Inflammatory macrophage treated with lipopolysaccharide for 4 hours (primary cell): ENCODE data around the gene LSP1.
"Not testable (repeated sequence)": the region's sequence is repeated elsewhere in the genome, so short reads cannot be mapped to it uniquely, and the experiment has no call there.

Source experiments
- DNase-seq: peaks from one replicate; pipeline ENCODE4 v3.0.0-alpha.2; 2020

The LSP1 gene

DNA sequence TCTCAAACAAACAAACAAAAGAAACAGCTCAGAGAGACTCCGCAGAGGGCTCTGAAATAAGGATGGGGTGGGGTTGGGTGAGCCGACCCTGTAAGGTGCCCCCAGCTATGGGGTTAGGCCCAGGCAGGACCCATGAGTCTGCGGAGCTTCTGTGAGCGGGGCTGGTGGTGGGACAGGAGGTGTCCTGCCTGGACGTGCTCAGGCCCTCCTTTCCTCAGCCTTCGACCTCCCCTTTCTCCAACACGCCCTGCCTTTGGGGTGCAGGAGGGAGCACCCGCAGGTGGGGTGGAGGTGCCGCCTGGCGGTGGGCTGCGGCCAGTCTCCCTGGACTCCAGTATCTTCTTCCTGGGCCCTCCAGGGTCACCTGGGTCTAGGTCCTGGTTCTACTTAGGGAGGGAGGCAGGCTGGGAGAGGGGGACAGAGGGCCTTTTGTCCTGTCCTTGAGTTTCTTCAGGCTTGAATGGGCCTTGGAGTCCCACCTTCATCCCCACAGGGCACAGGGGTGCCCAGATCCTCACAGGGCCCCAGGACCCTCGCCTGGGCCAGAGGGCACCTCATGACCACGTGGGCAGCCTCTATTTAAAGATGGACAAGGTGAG is 26.6 kb downstream of the LSP1 start:
- DNase-seq = no peak

- DNase-seq = no peak
Measured at GRCh38 chr11:1879941-1880720, 27.2 kb downstream of the LSP1 start.

- no peak for DNase-seq
Measured at GRCh38 chr11:1880746-1881441, 28.0 kb downstream of the LSP1 start.

DNA sequence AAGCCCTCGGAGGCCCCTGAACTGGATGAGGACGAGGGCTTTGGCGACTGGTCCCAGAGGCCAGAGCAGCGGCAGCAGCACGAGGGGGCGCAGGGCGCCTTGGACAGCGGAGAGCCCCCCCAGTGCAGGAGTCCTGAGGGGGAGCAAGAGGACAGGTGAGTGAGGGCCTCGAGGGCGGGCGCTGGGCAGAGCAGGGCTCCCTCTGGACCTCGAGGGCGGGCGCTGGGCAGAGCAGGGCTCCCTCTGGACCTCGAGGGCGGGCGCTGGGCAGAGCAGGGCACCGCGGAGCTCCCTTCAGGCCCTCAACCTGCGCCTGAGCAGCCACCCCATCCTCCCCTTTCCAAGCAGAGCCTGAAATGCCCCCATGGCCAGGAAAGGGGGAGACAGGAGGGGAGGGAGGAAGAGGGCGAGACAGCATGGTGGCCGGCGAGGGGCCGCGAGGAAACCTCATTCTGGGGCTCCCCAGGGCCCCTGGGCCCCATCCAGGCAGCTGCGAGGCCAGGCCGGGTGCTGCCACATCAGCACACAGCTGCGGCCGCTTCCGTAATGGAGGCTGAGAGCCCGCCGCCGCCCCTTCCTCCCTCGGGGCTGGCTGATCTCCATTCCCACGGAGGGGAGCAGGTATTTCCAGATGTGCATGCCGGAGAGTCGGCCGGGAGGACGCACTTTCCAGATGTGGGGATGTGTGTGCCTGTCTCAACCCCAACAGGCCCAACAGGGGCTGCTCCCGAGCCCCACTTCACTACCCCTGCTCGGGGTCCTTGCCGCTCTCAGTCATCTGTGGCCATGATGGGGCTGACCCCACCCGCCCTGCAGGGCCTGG is 28.8 kb downstream of the LSP1 start:
- no peak for DNase-seq

GRCh38 chr11:1882265-1883238 is 29.7 kb downstream of the LSP1 start:
- peak; percentile 68 for DNase-seq

DNA sequence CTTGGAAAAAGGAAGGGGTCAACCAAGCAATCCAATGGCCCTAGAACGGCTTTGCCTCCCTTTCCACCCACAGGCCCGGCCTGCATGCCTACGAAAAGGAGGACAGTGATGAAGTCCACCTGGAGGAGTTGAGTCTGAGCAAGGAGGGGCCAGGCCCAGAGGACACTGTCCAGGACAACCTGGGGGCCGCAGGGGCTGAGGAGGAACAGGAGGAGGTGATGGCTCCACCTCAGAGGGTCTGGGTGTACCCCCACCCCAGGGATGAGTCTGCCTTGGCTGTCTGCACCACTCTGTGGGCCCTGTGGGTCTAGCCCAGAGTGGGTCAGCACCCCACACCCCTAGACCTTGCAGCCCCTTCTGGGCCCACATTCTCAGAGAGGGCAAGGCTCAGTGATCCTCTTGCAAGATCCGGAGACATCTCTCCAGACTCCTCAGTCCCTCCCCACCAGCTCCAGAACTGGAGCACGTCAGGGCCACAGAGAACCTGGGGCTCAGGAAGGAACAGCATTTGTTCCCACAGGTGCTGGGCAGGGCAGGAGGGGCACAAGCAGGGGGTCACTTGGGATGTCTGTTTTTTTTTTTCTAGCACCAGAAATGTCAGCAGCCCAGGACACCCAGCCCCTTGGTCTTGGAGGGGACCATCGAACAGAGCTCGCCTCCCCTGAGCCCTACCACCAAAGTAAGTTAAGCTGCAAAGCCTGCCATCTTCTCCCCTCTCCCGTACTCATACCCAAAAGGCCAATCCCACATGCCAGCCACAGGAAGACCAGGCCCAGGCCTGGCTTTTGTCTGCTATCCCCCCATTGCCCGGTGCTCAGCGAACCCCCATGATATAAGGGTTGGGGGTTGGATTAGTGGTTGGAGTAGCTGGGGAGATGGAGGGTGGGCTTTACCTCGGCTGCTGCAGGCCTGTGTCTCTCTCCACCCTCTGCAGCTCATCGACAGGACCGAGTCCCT is 30.7 kb downstream of the LSP1 start:
- DNase-seq = no peak

- no peak for DNase-seq
Measured at GRCh38 chr11:1884303-1884700, 31.4 kb downstream of the LSP1 start.

GRCh38 chr11:1886551-1886950 is 33.7 kb downstream of the LSP1 start:
- DNase-seq = not testable (repeated sequence)

GRCh38 chr11:1887451-1888346 is 34.8 kb downstream of the LSP1 start:
- no peak for DNase-seq

GRCh38 chr11:1888347-1888753 is 35.5 kb downstream of the LSP1 start:
- DNase-seq = no peak

DNA sequence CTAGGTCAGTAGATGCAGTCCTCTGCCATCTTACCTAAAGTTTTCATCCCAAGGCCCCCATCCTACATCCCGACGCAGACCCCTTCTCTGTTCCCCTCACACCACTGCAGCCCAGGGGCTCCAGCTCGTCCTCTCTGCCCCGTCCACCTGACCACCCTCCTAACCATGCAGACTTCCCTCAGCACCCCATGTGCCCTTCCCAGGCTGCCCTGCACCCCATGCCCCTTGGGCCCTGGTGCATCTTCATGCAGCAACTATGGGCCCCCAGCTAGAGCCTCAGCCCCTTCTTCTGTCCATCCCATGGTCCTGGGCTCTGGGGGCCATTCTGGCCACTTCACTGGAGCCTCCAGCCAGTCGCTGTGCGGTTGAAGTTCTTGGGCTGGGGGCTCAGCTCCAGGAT is 35.9 kb downstream of the LSP1 start:
- no peak for DNase-seq

- no peak for DNase-seq
Measured at GRCh38 chr11:1889224-1889930, 36.5 kb downstream of the LSP1 start.

GRCh38 chr11:1889941-1890855 is 37.3 kb downstream of the LSP1 start:
- no peak for DNase-seq

DNA sequence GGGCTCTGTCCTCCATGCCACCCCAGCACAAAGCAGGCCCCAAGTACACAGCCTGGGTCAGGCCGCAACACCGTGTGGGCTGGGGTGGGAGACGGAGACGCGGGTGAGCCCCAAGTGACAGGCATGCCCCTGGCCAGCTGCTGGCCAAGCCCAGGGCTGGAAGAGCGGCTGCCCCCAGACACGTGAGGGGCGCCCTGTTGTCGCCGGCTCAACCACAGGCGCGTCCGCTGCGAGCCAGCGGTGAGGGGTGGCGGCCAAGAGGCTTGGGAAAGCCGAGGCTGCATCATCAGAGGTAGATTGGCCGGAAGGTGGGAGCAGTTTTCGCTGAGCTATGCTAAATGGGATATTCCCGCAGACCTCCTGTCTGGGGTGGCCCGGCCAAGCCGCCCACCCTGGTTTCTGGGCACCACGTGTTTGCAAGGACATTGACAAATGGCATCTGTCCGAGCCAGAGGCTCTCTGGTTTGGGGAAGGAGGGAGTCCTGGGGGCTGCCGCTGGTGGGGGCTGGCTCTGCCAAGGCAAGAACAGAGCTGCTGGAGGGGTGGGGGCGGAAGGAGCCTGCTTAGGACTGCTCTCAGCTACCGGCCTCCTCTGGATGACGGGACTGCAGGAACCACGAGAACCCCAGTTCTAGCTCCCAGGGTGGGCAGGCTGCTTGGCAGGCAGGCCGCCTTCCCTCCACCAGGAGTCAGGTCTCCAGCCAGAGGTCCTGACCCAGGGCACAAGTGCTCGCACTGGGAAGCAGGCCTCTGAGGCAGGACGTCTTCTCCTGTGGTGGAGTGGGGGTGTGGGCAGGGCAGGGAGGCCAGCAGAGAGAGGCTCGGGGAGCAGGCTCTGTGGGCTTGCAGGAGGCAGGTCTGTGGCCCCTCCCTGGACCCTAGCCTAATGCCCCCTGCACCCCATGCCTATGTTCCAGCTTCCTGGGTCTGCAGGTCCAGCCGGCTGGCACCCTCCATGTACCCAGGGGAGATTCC is 38.3 kb downstream of the LSP1 start:
- DNase-seq = no peak

DNA sequence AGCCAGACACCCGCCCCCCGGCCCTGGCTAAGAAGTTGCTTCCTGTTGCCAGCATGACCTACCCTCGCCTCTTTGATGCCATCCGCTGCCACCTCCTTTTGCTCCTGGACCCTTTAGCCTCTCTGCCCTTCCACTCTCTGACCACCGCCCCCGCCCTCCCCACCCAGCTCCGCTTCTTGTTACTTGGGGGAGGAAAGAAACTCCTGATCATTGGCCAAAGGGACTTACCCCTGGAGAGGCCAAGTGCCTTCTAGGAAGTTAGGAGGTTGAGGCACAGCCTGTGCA is 38.9 kb downstream of the LSP1 start, which contains the start of gene PRR33:
Gene PRR33 (minus strand): TSS at position 65 of the 285 bp plus-strand sequence. CDS start 1,311 bp downstream, outside the sequence.
- no peak for DNase-seq

GRCh38 chr11:1892116-1892515 is 39.2 kb downstream of the LSP1 start:
- no peak for DNase-seq

DNA sequence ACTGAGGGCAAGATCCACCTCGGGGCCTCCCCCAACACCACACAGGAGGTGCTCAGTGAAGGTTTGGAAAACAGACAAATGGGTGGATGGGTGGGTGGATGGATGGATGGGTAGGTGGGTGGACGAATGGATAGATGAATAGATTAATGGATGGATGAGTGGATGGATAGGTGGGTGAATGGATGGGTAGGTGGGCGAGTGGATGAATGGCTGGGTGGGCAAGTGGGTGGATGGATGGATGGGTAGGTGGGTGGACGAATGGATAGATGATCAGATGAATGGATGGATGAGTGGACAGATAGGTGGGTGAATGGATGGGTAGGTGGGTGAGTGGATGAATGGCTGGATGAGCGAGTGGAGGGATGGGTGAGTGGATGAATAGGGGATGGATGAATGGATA is 39.7 kb downstream of the LSP1 start:
- DNase-seq = no peak
